K562 (cell line): Measurements from ENCODE around the gene SDHAF1.

Source experiments
- MEF2A ChIP-seq: IDR thresholded peaks from 2 replicates; pipeline ENCODE4 v1.6.1; 2011; ENCODE audit warnings: low read depth, mild to moderate bottlenecking, low read length, moderate library complexity; ENCODE audit not compliant: control insufficient read depth
- NCOA1 ChIP-seq: fragments of 450-650 bp; IDR thresholded peaks from 2 replicates; pipeline ENCODE4 v1.6.1; 2016; ENCODE audit warnings: low read depth
- POLR2AphosphoS5 ChIP-seq: IDR thresholded peaks from 2 replicates; pipeline ENCODE4 v1.6.1; 2011; ENCODE audit warnings: mild to moderate bottlenecking, low read depth, low read length, moderate library complexity; ENCODE audit not compliant: control insufficient read depth, insufficient read depth
- PTBP1 ChIP-seq: fragments of 200-400 bp; formaldehyde crosslinking; IDR thresholded peaks from 2 replicates; pipeline ENCODE4 v1.6.1; 2017; ENCODE audit warnings: low read depth, low read length
- RAD21 ChIP-seq, 2 experiments: fragments of 250-450 bp in 1 of 2; fragments of 450-650 bp in 1 of 2; sonication (Bioruptor Pico) in 1 of 2; formaldehyde crosslinking in 1 of 2; IDR thresholded peaks in 1 of 2; conservative IDR thresholded peaks in 1 of 2; 2 replicates each; pipeline versions ENCODE4 v1.4.0 to v1.8.0; 2020 to 2022; ENCODE audit warnings: mild to moderate bottlenecking in 2 of 2, moderate library complexity in 1 of 2
- SRSF7 ChIP-seq: fragments of 200-400 bp; formaldehyde crosslinking; optimal IDR thresholded peaks from 2 replicates; pipeline ENCODE3; 2017; ENCODE audit warnings: mild to moderate bottlenecking, low read depth, low read length
- TF ChIP-seq, protein P1 (sequence below), 3 experiments: IDR thresholded peaks in 2 of 3; conservative IDR thresholded peaks in 1 of 3; 2 replicates each; pipeline ENCODE4 v1.5.1; 2011 to 2012; ENCODE audit warnings: low read length in 3 of 3, mild to moderate bottlenecking in 3 of 3, control low read depth in 2 of 3, improper control_type of control experiment in 1 of 3, inconsistent platforms in 1 of 3, low read depth in 1 of 3, mixed read lengths in 1 of 3, moderate library complexity in 1 of 3; ENCODE audit not compliant: insufficient read depth in 2 of 3

DNA sequence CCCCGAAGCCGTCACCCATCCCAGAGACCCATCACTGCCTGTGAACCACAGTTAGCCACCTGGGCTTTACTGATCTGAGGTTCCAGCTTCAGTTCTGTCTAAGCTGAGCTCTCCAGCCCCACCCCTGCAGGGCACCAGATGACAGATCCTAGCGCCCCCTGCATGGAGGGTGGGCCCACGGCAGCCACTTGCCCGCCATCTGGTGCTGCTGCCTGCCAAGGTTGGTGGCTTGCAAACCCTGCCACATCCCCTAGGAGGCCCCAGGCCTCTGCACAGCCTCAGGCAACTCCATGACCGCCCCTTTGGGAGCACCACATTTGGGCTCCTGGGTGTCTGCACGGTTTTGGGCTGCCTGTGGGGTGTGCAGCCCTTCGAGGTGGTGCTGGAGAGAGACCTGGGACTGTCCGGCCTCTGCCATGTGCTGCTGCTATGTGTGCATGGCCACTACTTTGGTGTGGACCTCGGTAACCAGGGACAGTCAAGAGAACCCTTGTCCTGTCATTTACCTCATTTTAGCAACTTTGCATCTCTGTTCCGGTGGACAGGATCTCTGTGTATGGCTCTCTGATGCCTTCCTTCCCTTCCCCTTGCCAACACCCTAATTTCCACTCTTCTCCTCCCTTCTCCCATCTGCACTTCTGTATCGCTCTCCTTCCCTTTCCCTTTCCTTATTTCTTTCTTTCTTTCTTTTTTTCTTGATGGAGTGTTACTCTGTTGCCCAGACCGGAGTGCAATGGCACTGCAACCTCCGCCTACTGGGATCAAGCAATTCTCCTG lies 17.4 kb upstream of the SDHAF1 start:
- TF ChIP-seq SRSF7 (no peak), NCOA1 (no peak), MEF2A (no peak), RAD21 (CRISPR knock-in tag; conservative IDR thresholded peaks at IDR 0.05 in 1 of 2, IDR thresholded peaks at IDR 0.05 in 1 of 2) (peak in 1 of 2 experiments; percentile 56; a peak in 2 of 4 replicates), PTBP1 (no peak), POLR2AphosphoS5 (no peak)
- TF ChIP-seq, protein P1, sequence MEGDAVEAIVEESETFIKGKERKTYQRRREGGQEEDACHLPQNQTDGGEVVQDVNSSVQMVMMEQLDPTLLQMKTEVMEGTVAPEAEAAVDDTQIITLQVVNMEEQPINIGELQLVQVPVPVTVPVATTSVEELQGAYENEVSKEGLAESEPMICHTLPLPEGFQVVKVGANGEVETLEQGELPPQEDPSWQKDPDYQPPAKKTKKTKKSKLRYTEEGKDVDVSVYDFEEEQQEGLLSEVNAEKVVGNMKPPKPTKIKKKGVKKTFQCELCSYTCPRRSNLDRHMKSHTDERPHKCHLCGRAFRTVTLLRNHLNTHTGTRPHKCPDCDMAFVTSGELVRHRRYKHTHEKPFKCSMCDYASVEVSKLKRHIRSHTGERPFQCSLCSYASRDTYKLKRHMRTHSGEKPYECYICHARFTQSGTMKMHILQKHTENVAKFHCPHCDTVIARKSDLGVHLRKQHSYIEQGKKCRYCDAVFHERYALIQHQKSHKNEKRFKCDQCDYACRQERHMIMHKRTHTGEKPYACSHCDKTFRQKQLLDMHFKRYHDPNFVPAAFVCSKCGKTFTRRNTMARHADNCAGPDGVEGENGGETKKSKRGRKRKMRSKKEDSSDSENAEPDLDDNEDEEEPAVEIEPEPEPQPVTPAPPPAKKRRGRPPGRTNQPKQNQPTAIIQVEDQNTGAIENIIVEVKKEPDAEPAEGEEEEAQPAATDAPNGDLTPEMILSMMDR (IDR thresholded peaks at IDR 0.05 in 2 of 3, conservative IDR thresholded peaks at IDR 0.05 in 1 of 3; ENCODE audit: insufficient read depth in 2 of 3, low read depth in 1 of 3, low read length in 3 of 3): peak; percentile 59 to 94 (median 74)
